Testis (tissue), 3 donors: ENCODE measurements around the gene MRPL42. TPM values are rescaled to one million over a fixed set of nuclear protein-coding genes. Genes with fewer than 3 reads are reported as not detected.

Experiments
- DNase-seq: peaks from one replicate; pipeline ENCODE4 v3.0.0-alpha.2; 2019
- H3K27ac ChIP-seq, 2 donors: fragments of 200-600 bp; sonication (generic); one replicate each; pipeline ENCODE4 v1.5.1; 2019
- H3K27me3 ChIP-seq: fragments of 200-600 bp; sonication (generic); one replicate; pipeline ENCODE4 v1.5.1; 2019
- H3K36me3 ChIP-seq: fragments of 200-600 bp; sonication (generic); one replicate; pipeline ENCODE4 v1.5.1; 2017; ENCODE audit warnings: low read depth; ENCODE audit errors: missing control alignments
- H3K4me1 ChIP-seq: fragments of 200-600 bp; sonication (generic); one replicate; pipeline ENCODE4 v1.5.1; 2019
- H3K4me3 ChIP-seq, 2 donors: fragments of 200-600 bp; sonication (generic); one replicate each; pipeline ENCODE4 v1.5.1; 2017 to 2019
- H3K9me3 ChIP-seq: fragments of 200-600 bp; sonication (generic); one replicate; pipeline ENCODE4 v1.5.1; 2017
- POLR2A ChIP-seq: fragments of 450-650 bp; IDR thresholded peaks from one replicate; pipeline ENCODE4 v1.6.1; 2017; ENCODE audit warnings: antibody characterized with exemption, mild to moderate bottlenecking, moderate library complexity
- WGBS, 2 donors: methylation state at CpG; one replicate each; pipeline ENCODE4 v1.1.5; 2018; 5-methylcytosine and 5-hydroxymethylcytosine counted together
- intact Hi-C: fragments of 100-400 bp; cut with DNase I; formaldehyde crosslinking; loops from one replicate; pipeline ENCODE4 v1.15.1; 2023; ENCODE audit warnings: low total_unique reads
- polyA plus RNA-seq: library from polyadenylated mRNA; stranded (reverse); fragments of 350-450 nt; fragmentation: Illumina TruSeq; extraction: RNeasy Lipid Tissue Mini Kit (QIAGEN cat#74804); gene quantifications from one replicate; pipeline ENCODE4 v1.2.3, GENCODE V29; 2014; ENCODE audit warnings: low read depth, low replicate concordance; ENCODE audit not compliant: insufficient read depth
- total RNA-seq, 2 donors: library from RNA; depleted of rRNA; stranded (reverse); fragments of >200 nt; gene quantifications; one replicate each; pipeline ENCODE4 v1.2.3, GENCODE V29; 2016
- TF ChIP-seq, protein P1 (sequence below), 3 experiments: fragments of 450-650 bp in 2 of 3; fragments of 200-600 bp in 1 of 3; sonication (generic) in 1 of 3; IDR thresholded peaks; one replicate each; pipeline ENCODE4 v1.5.1; 2016 to 2019; ENCODE audit warnings: antibody characterized with exemption in 3 of 3, mild to moderate bottlenecking in 2 of 3, moderate library complexity in 1 of 3

MRPL42 gene
- total and polyA plus RNA-seq, 3 donors from 2014 or later = 38.8 to 93.5 (median 39.6) TPM

DNA sequence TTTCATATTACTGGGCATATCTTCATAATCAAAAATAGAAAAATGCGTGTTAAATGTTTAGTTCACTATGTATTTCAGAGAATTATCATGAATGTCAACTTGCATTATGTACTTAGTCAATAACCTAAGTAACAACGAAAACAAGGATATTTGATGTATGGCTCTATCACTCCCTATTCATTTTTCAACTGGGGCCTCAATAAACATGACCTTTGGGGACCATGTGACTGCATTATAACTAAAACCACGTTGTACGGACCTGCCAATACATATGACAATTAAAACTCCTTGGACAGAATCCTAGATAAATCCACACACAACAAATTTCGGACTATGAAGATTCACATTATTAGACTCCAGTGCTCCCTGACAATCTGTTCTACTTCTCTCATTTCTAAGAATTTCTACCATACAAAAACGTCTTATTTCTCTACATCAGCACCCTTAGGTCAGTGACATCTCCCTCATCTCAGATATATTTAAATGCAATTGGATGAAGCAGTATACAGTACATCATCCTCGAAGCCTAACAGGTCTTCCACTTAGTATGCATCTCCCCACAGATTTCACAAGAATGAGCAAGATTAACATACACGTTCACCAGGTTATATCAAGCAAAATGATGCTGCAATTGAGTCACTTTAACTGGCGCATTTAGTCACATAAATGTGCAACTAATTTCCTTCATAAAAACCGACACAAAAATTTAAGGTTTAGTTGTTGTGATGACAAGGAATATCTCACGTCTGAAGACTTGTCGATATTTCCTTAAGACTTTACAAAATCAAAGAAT lies 27.1 kb upstream of the MRPL42 start:
- no peaks in the 10 kb centered on the region for H3K36me3 ChIP-seq
- DNase-seq = no peak
- WGBS, 2 donors = 18 to 20% methylated on average over 12 of the region's 12 CpGs
- peak overlapping the region; percentile 96 to 99 for H3K4me3 ChIP-seq
- no peaks in the 10 kb centered on the region for H3K9me3 ChIP-seq
- H3K27me3 ChIP-seq = no peaks in the 10 kb centered on the region
- no peak for TF ChIP-seq POLR2A
- TF ChIP-seq, protein P1, sequence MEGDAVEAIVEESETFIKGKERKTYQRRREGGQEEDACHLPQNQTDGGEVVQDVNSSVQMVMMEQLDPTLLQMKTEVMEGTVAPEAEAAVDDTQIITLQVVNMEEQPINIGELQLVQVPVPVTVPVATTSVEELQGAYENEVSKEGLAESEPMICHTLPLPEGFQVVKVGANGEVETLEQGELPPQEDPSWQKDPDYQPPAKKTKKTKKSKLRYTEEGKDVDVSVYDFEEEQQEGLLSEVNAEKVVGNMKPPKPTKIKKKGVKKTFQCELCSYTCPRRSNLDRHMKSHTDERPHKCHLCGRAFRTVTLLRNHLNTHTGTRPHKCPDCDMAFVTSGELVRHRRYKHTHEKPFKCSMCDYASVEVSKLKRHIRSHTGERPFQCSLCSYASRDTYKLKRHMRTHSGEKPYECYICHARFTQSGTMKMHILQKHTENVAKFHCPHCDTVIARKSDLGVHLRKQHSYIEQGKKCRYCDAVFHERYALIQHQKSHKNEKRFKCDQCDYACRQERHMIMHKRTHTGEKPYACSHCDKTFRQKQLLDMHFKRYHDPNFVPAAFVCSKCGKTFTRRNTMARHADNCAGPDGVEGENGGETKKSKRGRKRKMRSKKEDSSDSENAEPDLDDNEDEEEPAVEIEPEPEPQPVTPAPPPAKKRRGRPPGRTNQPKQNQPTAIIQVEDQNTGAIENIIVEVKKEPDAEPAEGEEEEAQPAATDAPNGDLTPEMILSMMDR (IDR thresholded peaks at IDR 0.05) = no peak
- intact Hi-C loops = no loop called here
- peaks cover 27% of the 10 kb centered on the region for H3K4me1 ChIP-seq
- H3K27ac ChIP-seq = peak overlapping the region in 1 of 2 donors; percentile 95

DNA sequence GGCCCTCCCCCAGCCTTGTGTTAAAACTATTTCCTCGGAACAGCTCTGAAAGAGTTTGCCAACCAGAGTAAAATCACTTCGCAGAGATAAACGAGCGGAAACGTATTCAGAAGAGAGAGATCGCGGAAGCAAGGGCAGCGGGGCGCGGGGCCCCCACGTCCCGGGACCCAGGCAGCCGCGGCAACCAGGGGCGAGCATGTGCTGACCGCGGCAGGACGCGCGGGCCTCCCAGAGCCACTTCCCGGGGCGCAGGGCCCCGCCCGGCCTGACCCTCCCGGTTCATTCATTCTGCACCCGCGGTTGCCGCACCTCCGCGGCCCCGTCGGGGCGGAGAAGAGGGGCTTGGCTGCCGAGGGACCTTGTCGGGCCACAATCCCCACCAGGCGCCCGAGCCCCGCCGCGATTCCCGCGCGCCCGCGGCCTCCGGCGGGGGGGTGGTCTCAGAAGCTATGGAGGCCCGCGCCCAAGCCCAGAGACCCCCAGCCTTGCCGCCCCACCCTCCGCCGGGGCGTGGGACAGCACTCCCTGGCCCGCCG lies 26.2 kb upstream of the MRPL42 start:
- DNase-seq = peak; percentile 33
- no peaks in the 10 kb centered on the region for H3K27me3 ChIP-seq
- H3K4me1 ChIP-seq = peaks cover 27% of the 10 kb centered on the region
- 0 to 1% methylated on average over 7 to 54 of the region's 55 CpGs for WGBS, 2 donors
- no peaks in the 10 kb centered on the region for H3K9me3 ChIP-seq
- H3K4me3 ChIP-seq = peak overlapping the region; percentile 96 to 99
- no peak for TF ChIP-seq POLR2A
- TF ChIP-seq, protein P1 (IDR thresholded peaks at IDR 0.05) = no peak
- intact Hi-C loops = no loop called here
- no peaks in the 10 kb centered on the region for H3K36me3 ChIP-seq
- H3K27ac ChIP-seq = peak overlapping the region; percentile 95

DNA sequence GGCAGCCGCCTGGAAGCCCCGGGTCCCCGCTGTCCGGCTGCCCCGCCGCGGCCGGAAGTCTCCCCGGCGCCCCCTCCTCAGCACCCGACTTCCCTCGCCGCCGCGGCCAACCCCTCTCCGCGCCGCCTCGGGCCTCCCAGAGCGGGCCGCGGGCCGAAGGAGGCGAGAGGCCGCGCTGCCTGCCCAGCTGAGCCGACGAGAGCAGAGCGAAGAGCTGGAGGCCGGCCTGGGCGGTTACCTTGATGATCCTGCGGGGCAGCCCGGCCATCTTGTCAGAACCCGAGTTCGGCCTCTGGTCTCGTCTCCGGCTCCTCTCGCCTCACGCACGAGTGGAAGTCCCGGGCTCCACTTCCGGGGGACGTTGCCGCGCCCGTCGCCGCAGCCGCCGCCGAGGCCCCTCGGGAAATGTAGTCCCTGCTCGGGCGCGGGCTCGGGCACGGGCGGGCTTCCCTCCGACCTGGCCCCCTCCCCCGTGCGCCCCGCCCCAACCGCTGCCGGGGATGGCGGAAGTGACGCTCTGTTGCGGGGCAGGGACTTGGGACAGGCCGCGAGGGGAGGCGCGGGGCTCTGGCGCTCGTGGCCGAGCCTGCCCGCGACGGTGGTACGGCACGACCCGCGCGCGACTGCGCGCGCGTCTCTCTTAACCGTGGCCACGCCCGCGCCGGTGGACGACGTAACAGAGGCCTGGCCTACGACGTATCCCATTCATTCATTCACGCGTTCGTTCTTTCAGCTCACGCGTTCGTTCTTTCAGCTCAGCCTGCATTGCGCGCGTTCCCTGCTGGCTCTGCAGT lies 25.5 kb upstream of the MRPL42 start, which contains the start of gene UBE2N:
UBE2N (minus strand) TSS at position 331 of the 794 bp plus-strand sequence; CDS start at position 268, 63 bp downstream.
- DNase-seq = peak; percentile 96
- H3K27ac ChIP-seq = peak within 1 kb of the TSS; percentile 95
- WGBS, 2 donors = 0% methylated on average over 21 to 85 of the region's 105 CpGs
- TF ChIP-seq, protein P1 (IDR thresholded peaks at IDR 0.05) = no peak
- TF ChIP-seq POLR2A = peak; percentile 26
- peaks cover 27% of the 10 kb centered on the region for H3K4me1 ChIP-seq
- H3K4me3 ChIP-seq = peak within 1 kb of the TSS; percentile 96 to 99
- H3K9me3 ChIP-seq = no peaks in the 10 kb centered on the region
- H3K36me3 ChIP-seq = no peaks in the 10 kb centered on the region
- intact Hi-C loops = no loop called here
- no peaks in the 10 kb centered on the region for H3K27me3 ChIP-seq

DNA sequence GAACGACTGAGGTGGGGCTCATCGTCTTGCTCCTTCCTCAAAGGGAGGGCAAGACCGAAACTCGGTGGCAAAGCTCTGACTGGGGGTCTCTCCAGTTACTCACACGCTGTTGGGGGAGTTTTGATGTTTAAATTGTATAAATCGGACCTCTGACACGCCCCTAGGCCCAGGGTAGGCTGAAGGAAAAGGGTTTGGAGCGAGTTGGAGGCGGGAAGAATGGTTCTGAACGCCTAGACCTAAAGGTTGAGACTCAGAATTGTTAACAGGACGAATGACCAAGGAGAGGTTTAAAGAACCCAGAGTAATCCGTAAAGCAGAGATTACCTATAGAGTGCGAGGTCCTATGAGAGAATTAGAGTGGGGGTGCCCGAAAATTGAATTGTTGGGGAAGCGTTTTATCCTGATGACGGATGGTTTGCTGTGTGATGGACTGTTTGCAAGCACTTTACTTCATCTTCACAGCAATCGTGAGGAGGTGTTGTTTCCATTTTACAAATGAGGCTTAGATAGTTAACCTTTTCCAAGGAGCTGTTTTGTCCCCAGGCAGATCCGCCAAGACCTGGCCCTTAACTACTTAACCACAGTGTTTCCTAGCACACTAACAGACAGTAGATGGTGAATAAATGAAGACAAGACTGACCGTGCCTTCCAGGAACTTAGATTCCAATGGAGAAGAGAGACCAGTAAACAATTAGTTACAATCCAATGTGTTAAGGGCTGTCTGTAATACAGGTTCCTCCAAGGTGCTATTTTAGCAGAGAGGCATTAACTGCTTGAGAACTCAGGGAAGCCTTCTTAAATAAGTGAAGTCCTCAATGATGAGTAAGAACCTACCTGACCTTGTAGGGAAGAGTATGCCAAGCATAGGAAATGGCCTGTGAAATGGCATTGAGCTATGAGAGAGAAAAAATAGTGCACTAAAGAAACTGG lies 24.6 kb upstream of the MRPL42 start:
- no peaks in the 10 kb centered on the region for H3K27me3 ChIP-seq
- 2 to 4% methylated on average over 18 to 19 of the region's 19 CpGs for WGBS, 2 donors
- DNase-seq = no peak
- no peaks in the 10 kb centered on the region for H3K36me3 ChIP-seq
- TF ChIP-seq, protein P1 (IDR thresholded peaks at IDR 0.05) = no peak
- no peak for TF ChIP-seq POLR2A
- peak overlapping the region; percentile 95 for H3K27ac ChIP-seq
- peak overlapping the region; percentile 96 to 99 for H3K4me3 ChIP-seq
- intact Hi-C loops = no loop called here
- H3K4me1 ChIP-seq = peaks cover 27% of the 10 kb centered on the region
- H3K9me3 ChIP-seq = no peaks in the 10 kb centered on the region
